A549 (cell line): ENCODE measurements around the gene LIN9. TPM values are rescaled to one million over a fixed set of nuclear protein-coding genes. Genes with fewer than 3 reads are reported as not detected.

ENCODE experiments used
- ATAC-seq, 2 experiments: fragments of 200-7000 bp in 1 of 2; fragments of >200 bp in 1 of 2; cut with Nextera tagmentation in 1 of 2; cut with Tn5 transposase in 1 of 2; 3 replicates each; pipeline versions ENCODE4 v1.8.0 to v1.9.1; 2018 to 2020; ENCODE audit warnings: mild to moderate bottlenecking in 1 of 2, moderate library complexity in 1 of 2
- CTCF ChIA-PET: fragments of 300-600 bp; sonication (Branson Sonifier 250); formaldehyde crosslinking; extraction: SDS; loops from one replicate; lab custom pipeline; 2021; ENCODE audit warnings: antibody characterized with exemption, inconsistent platforms; lab: Yijun Ruan, JAX
- POLR2A ChIA-PET: fragments of 350-600 bp; formaldehyde crosslinking; extraction: SDS; loops from one replicate; lab custom pipeline; 2021; ENCODE audit warnings: antibody characterized with exemption, inconsistent platforms; lab: Yijun Ruan, JAX
- DNase-seq, 2 experiments: peaks; one replicate each; pipeline versions ENCODE4 v3.0.0 to v3.0.0-alpha.2; 2011 to 2016; ENCODE audit warnings: low read depth in 1 of 2, low spot score in 1 of 2
- FAIRE-seq: peaks from 2 replicates; lab custom pipeline; 2011; peaks lifted over from hg19 to GRCh38; lab: Jason Lieb, UNC
- H3K27ac ChIP-seq, 2 experiments: fragments of >200 bp; sonication (Bioruptor Twin); formaldehyde crosslinking; 3 replicates each; pipeline ENCODE4 v1.5.1; 2016 to 2017
- H3K4me1 ChIP-seq: fragments of >200 bp; sonication (Bioruptor Twin); formaldehyde crosslinking; 3 replicates; pipeline ENCODE4 v1.6.1; 2016
- H3K4me2 ChIP-seq: fragments of >200 bp; sonication (Bioruptor Twin); formaldehyde crosslinking; 3 replicates; pipeline ENCODE4 v1.6.1; 2016
- H3K4me3 ChIP-seq: fragments of >200 bp; sonication (Bioruptor Twin); formaldehyde crosslinking; 3 replicates; pipeline ENCODE4 v1.5.1; 2016
- H3K9me3 ChIP-seq: fragments of >200 bp; sonication (Bioruptor Twin); formaldehyde crosslinking; 3 replicates; pipeline ENCODE4 v1.6.1; 2016
- BCL3 ChIP-seq: fragments of >200 bp; sonication (Bioruptor Twin); formaldehyde crosslinking; IDR thresholded peaks from 3 replicates; pipeline ENCODE4 v1.6.1; 2016
- BHLHE40 ChIP-seq: IDR thresholded peaks from 2 replicates; pipeline ENCODE4 v1.6.1; 2012; ENCODE audit warnings: low read depth, low read length, inconsistent platforms
- CHD2 ChIP-seq: fragments of 150-350 bp; IDR thresholded peaks from 2 replicates; pipeline ENCODE4 v1.6.1; 2014; ENCODE audit warnings: low read length; ENCODE audit not compliant: partially characterized antibody
- CHD4 ChIP-seq: fragments of 200-600 bp; sonication (generic); IDR thresholded peaks from 2 replicates; pipeline ENCODE4 v1.6.1; 2016; ENCODE audit warnings: antibody characterized with exemption, mild to moderate bottlenecking, borderline replicate concordance
- CTCF ChIP-seq: fragments of >200 bp; sonication (Bioruptor Twin); formaldehyde crosslinking; IDR thresholded peaks from 3 replicates; pipeline ENCODE4 v1.5.1; 2016
- E2F6 ChIP-seq: IDR thresholded peaks from 2 replicates; pipeline ENCODE4 v1.6.1; 2012; ENCODE audit warnings: low read depth, borderline replicate concordance
- EHF ChIP-seq: fragments of 250-450 bp; sonication (Bioruptor Pico); IDR thresholded peaks from 2 replicates; pipeline ENCODE4 v1.5.0; 2020; ENCODE audit warnings: mild to moderate bottlenecking
- EP300 ChIP-seq, 2 experiments: fragments of >200 bp; sonication (Bioruptor Twin); formaldehyde crosslinking; IDR thresholded peaks; 2 replicates in 1 of 2; 3 replicates in 1 of 2; pipeline ENCODE4 v1.6.1; 2016 to 2017
- ESRRA ChIP-seq: fragments of 150-350 bp; IDR thresholded peaks from 2 replicates; pipeline ENCODE4 v1.6.1; 2014; ENCODE audit warnings: mild to moderate bottlenecking, low read length, borderline replicate concordance
- FOSB ChIP-seq: fragments of 250-450 bp; sonication (Bioruptor Pico); IDR thresholded peaks from 2 replicates; pipeline ENCODE4 v1.5.0; 2020; ENCODE audit warnings: mild to moderate bottlenecking, moderate library complexity
- FOSL2 ChIP-seq, 2 experiments: fragments of 450-650 bp in 1 of 2; fragments of >200 bp in 1 of 2; sonication (Bioruptor Twin) in 1 of 2; formaldehyde crosslinking; IDR thresholded peaks; 2 replicates each; pipeline versions ENCODE4 v1.5.0 to v1.6.1; 2016 to 2020; ENCODE audit warnings: mild to moderate bottlenecking in 1 of 2, moderate library complexity in 1 of 2
- FOXS1 ChIP-seq: fragments of 250-450 bp; sonication (Bioruptor Pico); IDR thresholded peaks from 2 replicates; pipeline ENCODE4 v1.5.0; 2020; ENCODE audit warnings: mild to moderate bottlenecking, moderate library complexity
- GATA3 ChIP-seq: IDR thresholded peaks from 2 replicates; pipeline ENCODE4 v1.6.1; 2012; ENCODE audit warnings: borderline replicate concordance
- HMGXB4 ChIP-seq: fragments of 250-450 bp; sonication (Bioruptor Pico); IDR thresholded peaks from 2 replicates; pipeline ENCODE4 v1.5.0; 2021; ENCODE audit warnings: mild to moderate bottlenecking, moderate library complexity, borderline replicate concordance
- HOXA7 ChIP-seq: fragments of 250-450 bp; sonication (Bioruptor Pico); IDR thresholded peaks from 2 replicates; pipeline ENCODE4 v1.5.0; 2020; ENCODE audit warnings: mild to moderate bottlenecking, moderate library complexity
- HOXB13 ChIP-seq: fragments of 250-450 bp; sonication (Bioruptor Pico); IDR thresholded peaks from 2 replicates; pipeline ENCODE4 v1.5.0; 2020; ENCODE audit warnings: low read depth, mild to moderate bottlenecking, moderate library complexity
- JUN ChIP-seq, 2 experiments: fragments of >200 bp; sonication (Bioruptor Twin); formaldehyde crosslinking; IDR thresholded peaks; 2 replicates in 1 of 2; 3 replicates in 1 of 2; pipeline ENCODE4 v1.6.1; 2016 to 2017
- KDM1A ChIP-seq: fragments of 200-600 bp; sonication (generic); IDR thresholded peaks from 2 replicates; pipeline ENCODE4 v1.6.1; 2016; ENCODE audit warnings: low read depth, mild to moderate bottlenecking
- MAFK ChIP-seq: fragments of 450-650 bp; IDR thresholded peaks from 2 replicates; pipeline ENCODE4 v1.6.1; 2014; ENCODE audit not compliant: partially characterized antibody
- MAX ChIP-seq: IDR thresholded peaks from 2 replicates; pipeline ENCODE4 v1.6.1; 2012
- NFE2L2 ChIP-seq: fragments of 150-350 bp; conservative IDR thresholded peaks from 2 replicates; pipeline ENCODE4 v1.6.1; 2014; ENCODE audit warnings: low read length
- NR3C1 ChIP-seq: fragments of >200 bp; sonication (Bioruptor Twin); formaldehyde crosslinking; IDR thresholded peaks from 3 replicates; pipeline ENCODE4 v1.6.1; 2017
- PBX3 ChIP-seq: IDR thresholded peaks from 2 replicates; pipeline ENCODE4 v1.6.1; 2012
- PHF8 ChIP-seq: fragments of 200-600 bp; sonication (generic); IDR thresholded peaks from 2 replicates; pipeline ENCODE4 v1.6.1; 2016; ENCODE audit warnings: low read depth, mild to moderate bottlenecking, antibody characterized with exemption, moderate library complexity, borderline replicate concordance
- POLR2A ChIP-seq: IDR thresholded peaks from 2 replicates; pipeline ENCODE4 v1.6.1; 2012; ENCODE audit warnings: mild to moderate bottlenecking, low read length
- POLR2AphosphoS2 ChIP-seq: conservative IDR thresholded peaks from 2 replicates; pipeline ENCODE4 v1.6.1; 2012; ENCODE audit warnings: low read length, improper control_type of control experiment, inconsistent platforms
- RAD21 ChIP-seq, 2 experiments: fragments of >200 bp in 1 of 2; sonication (Bioruptor Twin) in 1 of 2; formaldehyde crosslinking in 1 of 2; IDR thresholded peaks in 1 of 2; conservative IDR thresholded peaks in 1 of 2; 2 replicates in 1 of 2; 3 replicates in 1 of 2; pipeline ENCODE4 v1.6.1; 2012 to 2018; ENCODE audit warnings: inconsistent platforms in 1 of 2
- RARB ChIP-seq: fragments of 250-450 bp; sonication (Bioruptor Pico); IDR thresholded peaks from 2 replicates; pipeline ENCODE4 v1.8.0; 2021; ENCODE audit warnings: mild to moderate bottlenecking, moderate library complexity
- RCOR1 ChIP-seq: fragments of 150-350 bp; IDR thresholded peaks from 2 replicates; pipeline ENCODE4 v1.6.1; 2014; ENCODE audit warnings: antibody characterized with exemption, low read length, low read depth
- SMC3 ChIP-seq: fragments of >200 bp; sonication (Bioruptor Twin); formaldehyde crosslinking; IDR thresholded peaks from 3 replicates; pipeline ENCODE4 v1.6.1; 2018; ENCODE audit warnings: inconsistent platforms
- TP53 ChIP-seq: fragments of 250-450 bp; sonication (Bioruptor Pico); IDR thresholded peaks from 2 replicates; pipeline ENCODE4 v1.5.0; 2021; ENCODE audit warnings: mild to moderate bottlenecking, moderate library complexity
- USF2 ChIP-seq: fragments of 450-650 bp; IDR thresholded peaks from 2 replicates; pipeline ENCODE4 v1.6.1; 2014; ENCODE audit warnings: antibody characterized with exemption
- ZC3H11A ChIP-seq: fragments of 450-650 bp; IDR thresholded peaks from 2 replicates; pipeline ENCODE4 v1.6.1; 2014; ENCODE audit warnings: antibody characterized with exemption, mild to moderate bottlenecking
- ZSCAN20 ChIP-seq: fragments of 250-450 bp; sonication (Bioruptor Pico); IDR thresholded peaks from 2 replicates; pipeline ENCODE4 v1.8.0; 2022; ENCODE audit warnings: mild to moderate bottlenecking, moderate library complexity
- WGBS: methylation state at CpG from one replicate; pipeline ENCODE4 v1.1.6; 2017; ENCODE audit errors: missing lambda C conversion rate; 5-methylcytosine and 5-hydroxymethylcytosine counted together
- polyA plus RNA-seq, 4 experiments: library from polyadenylated mRNA; depleted of rRNA in 3 of 4; stranded (reverse); fragments of >200 nt; fragmentation: RNase III in 1 of 4; extraction: RNeasy Plus Mini Kit Qiagen cat#74134 plus additional on column Dnase treatment in 1 of 4; gene quantifications; 2 replicates in 3 of 4; 3 replicates in 1 of 4; pipeline ENCODE4 v1.2.3, GENCODE V29; 2011 to 2017

Gene LIN9
- polyA plus RNA-seq, 2 of the 4 experiments (the other 2 are of a cell fraction) = 8.3 to 14.7 TPM

- WGBS = 0% methylated on average over 26 of the region's 75 CpGs
- no peaks in the 10 kb centered on the region for H3K9me3 ChIP-seq
- FAIRE-seq (no peak), DNase-seq (peak; percentile 88 to 89), ATAC-seq (peak; percentile 97 to 99)
- peak within 1 kb of the TSS; percentile 96 for H3K4me2 ChIP-seq
- H3K27ac ChIP-seq = peak within 1 kb of the TSS; percentile 85 to 97
- peak within 1 kb of the TSS; percentile 73 for H3K4me3 ChIP-seq
- POLR2A ChIA-PET = no interaction called here
- peaks cover 32% of the 10 kb centered on the region for H3K4me1 ChIP-seq
- CTCF ChIA-PET = interaction anchor here (0.5 to 8.8 kb wide), 8 partner anchors 11 to 335 kb away, joined by 3 to 122 read pairs (median 4); no protein-coding TSS in a partner anchor
- TF ChIP-seq RAD21 (conservative IDR thresholded peaks at IDR 0.05 in 1 of 2, IDR thresholded peaks at IDR 0.05 in 1 of 2) = no peak
- TF ChIP-seq HOXB13 (CRISPR knock-in tag) = no peak
- no peak for TF ChIP-seq ZC3H11A
- peak; percentile 88 for TF ChIP-seq BCL3
- TF ChIP-seq POLR2AphosphoS2 = no peak
- no peak for TF ChIP-seq KDM1A
- TF ChIP-seq CHD2 = peak; percentile 21
- no peak for TF ChIP-seq EP300 (IDR thresholded peaks at IDR 0.05)
- peak; percentile 64 to 95; a peak in 4 of 5 replicates for TF ChIP-seq JUN (IDR thresholded peaks at IDR 0.05)
- TF ChIP-seq FOXS1 (CRISPR knock-in tag) = no peak
- no peak for TF ChIP-seq NR3C1
- no peak for TF ChIP-seq HOXA7
- TF ChIP-seq ZSCAN20 (CRISPR knock-in tag) = no peak
- no peak for TF ChIP-seq GATA3
- TF ChIP-seq PBX3 = no peak
- peak; percentile 49 for TF ChIP-seq MAX
- peak; percentile 70 for TF ChIP-seq PHF8
- TF ChIP-seq USF2 = no peak
- no peak for TF ChIP-seq NFE2L2
- no peak for TF ChIP-seq RARB
- TF ChIP-seq EHF (CRISPR knock-in tag) = no peak
- no peak for TF ChIP-seq RCOR1
- no peak for TF ChIP-seq ESRRA
- TF ChIP-seq SMC3 = no peak
- no peak for TF ChIP-seq CHD4
- no peak for TF ChIP-seq TP53
- TF ChIP-seq FOSB (CRISPR knock-in tag) = no peak
- no peak for TF ChIP-seq BHLHE40
- TF ChIP-seq E2F6 = no peak
- TF ChIP-seq CTCF = no peak
- TF ChIP-seq HMGXB4 (CRISPR knock-in tag) = no peak
- no peak for TF ChIP-seq MAFK
- TF ChIP-seq POLR2A = peak; percentile 96
- TF ChIP-seq FOSL2 (IDR thresholded peaks at IDR 0.05) = no peak
- no peak for TF ChIP-seq FOSL2 (CRISPR knock-in tag; IDR thresholded peaks at IDR 0.05)
Measured at GRCh38 chr1:226186124-226187018, 122.6 kb downstream of the LIN9 start, which contains the start of gene ACBD3. Gene ACBD3 (minus strand): TSS chr1:226186741. CDS start chr1:226186675, 66 bp downstream.
